Measurements from ENCODE around the gene STARD4. TPM values are rescaled to one million over a fixed set of nuclear protein-coding genes. Genes with fewer than 3 reads are reported as not detected.

Gene STARD4
- total RNA-seq, 1 experiment from 2014 or later: 29.3 TPM

GRCh38 chr5:111454776-111455175 is 57.6 kb downstream of the STARD4 start:
- Histone ChIP-seq H3K27me3 (ENCODE audit: low read length) (no peaks in the 10 kb centered on the region), H2AFZ (ENCODE audit: low read length) (no peak overlapping the region)
- DNase-seq: no peak

GRCh38 chr5:111454198-111454622 is 58.1 kb downstream of the STARD4 start:
- Histone ChIP-seq H3K9ac (ENCODE audit: low read length) (no peak overlapping the region), H3K4me2 (ENCODE audit: low read depth, low read length, poor library complexity, severe bottlenecking) (no peak overlapping the region), H3K79me2 (ENCODE audit: low read length) (no peaks in the 10 kb centered on the region), H3K27ac (ENCODE audit: low read length) (no peak overlapping the region), H3K4me3 (ENCODE audit: low read length) (no peak overlapping the region), H3K9me2 (replicated peaks; ENCODE audit: insufficient read depth, low read length) (no peaks in the 10 kb centered on the region), H4K20me1 (ENCODE audit: insufficient read depth, low read depth, low read length) (no peaks in the 10 kb centered on the region), H3K4me1 (ENCODE audit: low read length) (no peaks in the 10 kb centered on the region), H3K9me3 (ENCODE audit: low read length) (no peaks in the 10 kb centered on the region), H2AFZ (ENCODE audit: low read length) (no peak overlapping the region), H3K36me3 (ENCODE audit: insufficient read depth, low read length) (no peaks in the 10 kb centered on the region), H3K27me3 (ENCODE audit: low read length) (no peaks in the 10 kb centered on the region)
- DNase-seq: no peak

More at GRCh38 chr5:111454776-111455175, 57.6 kb downstream of the STARD4 start:
- Histone ChIP-seq H3K9ac (ENCODE audit: low read length) (no peak overlapping the region), H3K27ac (ENCODE audit: low read length) (no peak overlapping the region), H3K9me2 (replicated peaks; ENCODE audit: insufficient read depth, low read length) (no peaks in the 10 kb centered on the region), H3K9me3 (ENCODE audit: low read length) (no peaks in the 10 kb centered on the region), H3K4me2 (ENCODE audit: low read depth, low read length, poor library complexity, severe bottlenecking) (no peak overlapping the region), H3K4me1 (ENCODE audit: low read length) (no peaks in the 10 kb centered on the region), H3K36me3 (ENCODE audit: insufficient read depth, low read length) (no peaks in the 10 kb centered on the region), H3K79me2 (ENCODE audit: low read length) (no peaks in the 10 kb centered on the region), H4K20me1 (ENCODE audit: insufficient read depth, low read depth, low read length) (no peaks in the 10 kb centered on the region), H3K4me3 (ENCODE audit: low read length) (no peak overlapping the region)

- no peak overlapping the region for H3K4me3 ChIP-seq (ENCODE audit: low read length)
- H3K9me3 ChIP-seq (ENCODE audit: low read length): no peaks in the 10 kb centered on the region
- H4K20me1 ChIP-seq (ENCODE audit: insufficient read depth, low read depth, low read length): no peaks in the 10 kb centered on the region
- no peaks in the 10 kb centered on the region for H3K4me1 ChIP-seq (ENCODE audit: low read length)
- H3K4me2 ChIP-seq (ENCODE audit: low read depth, low read length, poor library complexity, severe bottlenecking): no peak overlapping the region
- no peaks in the 10 kb centered on the region for H3K9me2 ChIP-seq (replicated peaks; ENCODE audit: insufficient read depth, low read length)
- H3K27ac ChIP-seq (ENCODE audit: low read length): no peak overlapping the region
- H3K27me3 ChIP-seq (ENCODE audit: low read length): no peaks in the 10 kb centered on the region
- no peaks in the 10 kb centered on the region for H3K36me3 ChIP-seq (ENCODE audit: insufficient read depth, low read length)
- no peaks in the 10 kb centered on the region for H3K79me2 ChIP-seq (ENCODE audit: low read length)
- no peak for DNase-seq
- no peak overlapping the region for H2AFZ ChIP-seq (ENCODE audit: low read length)
- H3K9ac ChIP-seq (ENCODE audit: low read length): no peak overlapping the region
Measured at GRCh38 chr5:111453747-111454146, 58.6 kb downstream of the STARD4 start.

GRCh38 chr5:111453295-111453694 is 59.0 kb downstream of the STARD4 start:
- no peaks in the 10 kb centered on the region for H3K79me2 ChIP-seq (ENCODE audit: low read length)
- no peak for DNase-seq
- no peak overlapping the region for H3K4me3 ChIP-seq (ENCODE audit: low read length)
- H4K20me1 ChIP-seq (ENCODE audit: insufficient read depth, low read depth, low read length): no peaks in the 10 kb centered on the region
- H3K27ac ChIP-seq (ENCODE audit: low read length): no peak overlapping the region
- no peak overlapping the region for H3K9ac ChIP-seq (ENCODE audit: low read length)
- no peak overlapping the region for H2AFZ ChIP-seq (ENCODE audit: low read length)
- no peaks in the 10 kb centered on the region for H3K4me1 ChIP-seq (ENCODE audit: low read length)
- H3K4me2 ChIP-seq (ENCODE audit: low read depth, low read length, poor library complexity, severe bottlenecking): no peak overlapping the region
- H3K9me3 ChIP-seq (ENCODE audit: low read length): no peaks in the 10 kb centered on the region
- no peaks in the 10 kb centered on the region for H3K9me2 ChIP-seq (replicated peaks; ENCODE audit: insufficient read depth, low read length)
- H3K36me3 ChIP-seq (ENCODE audit: insufficient read depth, low read length): no peaks in the 10 kb centered on the region
- no peaks in the 10 kb centered on the region for H3K27me3 ChIP-seq (ENCODE audit: low read length)

- H3K9me3 ChIP-seq (ENCODE audit: low read length): no peaks in the 10 kb centered on the region
- H3K9me2 ChIP-seq (replicated peaks; ENCODE audit: insufficient read depth, low read length): no peaks in the 10 kb centered on the region
- no peak overlapping the region for H2AFZ ChIP-seq (ENCODE audit: low read length)
- no peak overlapping the region for H3K4me2 ChIP-seq (ENCODE audit: low read depth, low read length, poor library complexity, severe bottlenecking)
- no peak overlapping the region for H3K4me3 ChIP-seq (ENCODE audit: low read length)
- no peaks in the 10 kb centered on the region for H3K4me1 ChIP-seq (ENCODE audit: low read length)
- H3K27ac ChIP-seq (ENCODE audit: low read length): no peak overlapping the region
- H3K27me3 ChIP-seq (ENCODE audit: low read length): no peaks in the 10 kb centered on the region
- no peak for DNase-seq
- H3K36me3 ChIP-seq (ENCODE audit: insufficient read depth, low read length): no peaks in the 10 kb centered on the region
- no peaks in the 10 kb centered on the region for H4K20me1 ChIP-seq (ENCODE audit: insufficient read depth, low read depth, low read length)
- H3K9ac ChIP-seq (ENCODE audit: low read length): no peak overlapping the region
- no peaks in the 10 kb centered on the region for H3K79me2 ChIP-seq (ENCODE audit: low read length)
Measured at GRCh38 chr5:111447822-111448221, 64.5 kb downstream of the STARD4 start.

GRCh38 chr5:111447099-111447498 is 65.2 kb downstream of the STARD4 start:
- no peak overlapping the region for H3K4me3 ChIP-seq (ENCODE audit: low read length)

More at GRCh38 chr5:111447099-111447498, 65.2 kb downstream of the STARD4 start:
- Histone ChIP-seq H2AFZ (ENCODE audit: low read length) (no peak overlapping the region), H4K20me1 (ENCODE audit: insufficient read depth, low read depth, low read length) (no peaks in the 10 kb centered on the region), H3K79me2 (ENCODE audit: low read length) (no peaks in the 10 kb centered on the region), H3K9me3 (ENCODE audit: low read length) (no peaks in the 10 kb centered on the region), H3K27ac (ENCODE audit: low read length) (no peak overlapping the region), H3K4me1 (ENCODE audit: low read length) (no peaks in the 10 kb centered on the region), H3K27me3 (ENCODE audit: low read length) (no peaks in the 10 kb centered on the region), H3K4me2 (ENCODE audit: low read depth, low read length, poor library complexity, severe bottlenecking) (no peak overlapping the region), H3K36me3 (ENCODE audit: insufficient read depth, low read length) (no peaks in the 10 kb centered on the region), H3K9me2 (replicated peaks; ENCODE audit: insufficient read depth, low read length) (no peaks in the 10 kb centered on the region), H3K9ac (ENCODE audit: low read length) (no peak overlapping the region)
- no peak for DNase-seq

Other genes starting within 250 kb of the STARD4 start
- gene NREP, start 244.7 kb upstream of the STARD4 start, total RNA-seq (2014; rRNA removed; shearing (Covaris generic); ENCODE audit: low replicate concordance): 2.7 and 5.8 TPM in 2 replicates